Ovary (tissue), 9 donors: ENCODE measurements around the gene TP53I11. TPM values are rescaled to one million over a fixed set of nuclear protein-coding genes. Genes with fewer than 3 reads are reported as not detected.

ENCODE experiments used
- DNase-seq, 5 donors: peaks; one replicate each; pipeline ENCODE4 v3.0.0-alpha.2; 2019 to 2020
- H3K27ac ChIP-seq, 2 donors: fragments of 200-600 bp; one replicate each; pipeline versions ENCODE4 v1.5.1 to v1.8.0; 2019 to 2022
- H3K27me3 ChIP-seq: fragments of 200-600 bp; one replicate; pipeline ENCODE4 v1.8.0; 2022
- H3K36me3 ChIP-seq: fragments of 200-600 bp; sonication (generic); one replicate; pipeline ENCODE4 v1.5.1; 2019
- H3K4me1 ChIP-seq: one replicate; pipeline ENCODE4 v1.8.1; 2013; ENCODE audit warnings: mild to moderate bottlenecking, moderate library complexity; ENCODE audit not compliant: insufficient read depth
- H3K4me3 ChIP-seq: fragments of 200-600 bp; sonication (generic); one replicate; pipeline ENCODE4 v1.5.1; 2017
- H3K9me3 ChIP-seq, 2 donors: fragments of 200-600 bp in 1 of 2; sonication (generic) in 1 of 2; one replicate each; pipeline versions ENCODE4 v1.5.1 to v1.8.1; 2013 to 2019; ENCODE audit warnings: mild to moderate bottlenecking in 1 of 2, moderate library complexity in 1 of 2
- EP300 ChIP-seq: sonication (generic); formaldehyde crosslinking; IDR thresholded peaks from one replicate; pipeline ENCODE4 v1.6.1; 2017; ENCODE audit warnings: antibody characterized with exemption
- POLR2A ChIP-seq: fragments of 450-650 bp; IDR thresholded peaks from one replicate; pipeline ENCODE4 v1.6.1; 2017; ENCODE audit warnings: antibody characterized with exemption, mild to moderate bottlenecking, moderate library complexity
- WGBS, 3 donors: extraction: QIAGEN DNeasy Blood & Tissue Kit in 1 of 3; methylation state at CpG; one replicate each; pipeline versions ENCODE4 v1.1.5 to v1.1.7; 2013 to 2017; 5-methylcytosine and 5-hydroxymethylcytosine counted together
- intact Hi-C, 4 donors: fragments of 100-400 bp; cut with DNase I; formaldehyde crosslinking; loops; one replicate each; pipeline versions ENCODE4 v1.11.0 to v1.15.1; 2022 to 2023
- polyA plus RNA-seq, 2 donors: library from polyadenylated mRNA; stranded (reverse); fragments of 200-250 nt in 1 of 2; fragments of 350-450 nt in 1 of 2; fragmentation: Illumina TruSeq in 1 of 2; extraction: RNeasy Lipid Tissue Mini Kit (QIAGEN cat#74804) in 1 of 2; gene quantifications; one replicate each; pipeline ENCODE4 v1.2.3, GENCODE V29; 2013 to 2014
- total RNA-seq, 7 donors: library from RNA; depleted of rRNA in 2 of 7; stranded (reverse); fragments of >200 nt in 2 of 7; fragmentation: NEBNext Ultra II Directional in 3 of 7; extraction: Animal tissue kit (Norgen Biotek cat#: 25700) in 3 of 7; gene quantifications; one replicate each; pipeline versions ENCODE4 v1.1.0 to v1.2.4, GENCODE V29; 2016 to 2023
- TF ChIP-seq, protein P1 (sequence below), 3 donors: fragments of 450-650 bp in 2 of 3; fragments of 200-600 bp in 1 of 3; IDR thresholded peaks; one replicate each; pipeline versions ENCODE4 v1.5.1 to v1.8.0; 2016 to 2022; ENCODE audit warnings: antibody characterized with exemption in 3 of 3, mild to moderate bottlenecking in 1 of 3
- donor health status: DM: no; HTN: no; CAD: no; lungs with moderate emphysema.
- donor health status: DM: no; HTN: no; CAD: no.
- donor health status: Bipolar disorder and iron deficiency.
- donor health status: DM: yes; HTN: yes; CAD: no.
- donor health status: DM: no; HTN: no; CAD: no.
- donor health status: DM: yes; HTN: yes; CAD: no.

Gene TP53I11
- total and polyA plus RNA-seq, 9 donors = 9.2 to 51.9 (median 21.8) TPM

GRCh38 chr11:44927174-44927661, 23.5 kb downstream of the TP53I11 start:
- no peaks in the 10 kb centered on the region for H3K4me1 ChIP-seq
- no peaks in the 10 kb centered on the region for H3K36me3 ChIP-seq
- no peaks in the 10 kb centered on the region for H3K9me3 ChIP-seq
- no peak overlapping the region for H3K27ac ChIP-seq
- TF ChIP-seq EP300 = no peak
- TF ChIP-seq, protein P1, sequence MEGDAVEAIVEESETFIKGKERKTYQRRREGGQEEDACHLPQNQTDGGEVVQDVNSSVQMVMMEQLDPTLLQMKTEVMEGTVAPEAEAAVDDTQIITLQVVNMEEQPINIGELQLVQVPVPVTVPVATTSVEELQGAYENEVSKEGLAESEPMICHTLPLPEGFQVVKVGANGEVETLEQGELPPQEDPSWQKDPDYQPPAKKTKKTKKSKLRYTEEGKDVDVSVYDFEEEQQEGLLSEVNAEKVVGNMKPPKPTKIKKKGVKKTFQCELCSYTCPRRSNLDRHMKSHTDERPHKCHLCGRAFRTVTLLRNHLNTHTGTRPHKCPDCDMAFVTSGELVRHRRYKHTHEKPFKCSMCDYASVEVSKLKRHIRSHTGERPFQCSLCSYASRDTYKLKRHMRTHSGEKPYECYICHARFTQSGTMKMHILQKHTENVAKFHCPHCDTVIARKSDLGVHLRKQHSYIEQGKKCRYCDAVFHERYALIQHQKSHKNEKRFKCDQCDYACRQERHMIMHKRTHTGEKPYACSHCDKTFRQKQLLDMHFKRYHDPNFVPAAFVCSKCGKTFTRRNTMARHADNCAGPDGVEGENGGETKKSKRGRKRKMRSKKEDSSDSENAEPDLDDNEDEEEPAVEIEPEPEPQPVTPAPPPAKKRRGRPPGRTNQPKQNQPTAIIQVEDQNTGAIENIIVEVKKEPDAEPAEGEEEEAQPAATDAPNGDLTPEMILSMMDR (IDR thresholded peaks at IDR 0.05) = peak; percentile 45 to 53 (median 50)
- TF ChIP-seq POLR2A = no peak
- intact Hi-C loops = loop anchor here in 1 of 4 donors (5.0 kb wide), 1 partner anchor 175 kb away; no protein-coding TSS in a partner anchor
- no peak overlapping the region for H3K4me3 ChIP-seq
- H3K27me3 ChIP-seq = no peaks in the 10 kb centered on the region
- 19 to 33% (median 22%) methylated on average over 16 of the region's 16 CpGs for WGBS, 3 donors
- DNase-seq = peak; percentile 32 to 74 (median 58)

GRCh38 chr11:44926036-44926435, 24.6 kb downstream of the TP53I11 start:
- intact Hi-C loops = loop anchor here in 1 of 4 donors (5.0 kb wide), 1 partner anchor 176 kb away; no protein-coding TSS in a partner anchor
- no peak for DNase-seq

DNA sequence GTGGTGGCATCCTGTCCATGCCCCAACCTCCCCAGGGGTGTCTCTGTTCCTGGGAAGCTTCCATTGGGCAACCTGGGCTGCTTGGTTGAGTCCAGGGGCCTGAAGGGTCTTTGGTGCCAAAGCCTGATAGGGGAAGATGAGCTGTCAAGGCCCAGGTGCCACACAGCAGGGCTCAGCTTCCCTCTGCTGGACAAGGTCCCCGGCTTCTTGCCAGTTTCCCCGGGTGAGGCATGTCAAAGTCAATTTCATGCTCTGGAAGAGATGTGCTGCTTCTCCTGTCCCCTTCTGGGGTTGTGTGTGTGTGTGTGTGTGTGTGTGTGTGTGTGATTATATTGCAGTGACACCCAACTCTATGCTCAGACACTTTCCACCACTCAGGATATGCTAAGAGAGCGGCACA, 26.9 kb downstream of the TP53I11 start:
- TF ChIP-seq, protein P1 (IDR thresholded peaks at IDR 0.05) = no peak
- TF ChIP-seq EP300 (no peak), POLR2A (no peak)
- H3K4me1 ChIP-seq = no peaks in the 10 kb centered on the region
- intact Hi-C loops = no loop called here
- H3K27me3 ChIP-seq = no peaks in the 10 kb centered on the region
- no peak overlapping the region for H3K4me3 ChIP-seq
- no peaks in the 10 kb centered on the region for H3K36me3 ChIP-seq
- H3K9me3 ChIP-seq = no peaks in the 10 kb centered on the region
- H3K27ac ChIP-seq = no peak overlapping the region
- DNase-seq = no peak
- 81 to 92% (median 84%) methylated on average over 3 of the region's 3 CpGs for WGBS, 3 donors

More at GRCh38 chr11:44926036-44926435, 24.6 kb downstream of the TP53I11 start:
- WGBS, 3 donors = 41 to 65% (median 50%) methylated on average over 8 of the region's 8 CpGs
- Histone ChIP-seq H3K4me3 (no peak overlapping the region), H3K9me3 (no peaks in the 10 kb centered on the region), H3K27ac (no peak overlapping the region), H3K27me3 (no peaks in the 10 kb centered on the region), H3K4me1 (no peaks in the 10 kb centered on the region), H3K36me3 (no peaks in the 10 kb centered on the region)
- TF ChIP-seq POLR2A (no peak), EP300 (no peak)
- TF ChIP-seq, protein P1 (IDR thresholded peaks at IDR 0.05) = no peak

DNA sequence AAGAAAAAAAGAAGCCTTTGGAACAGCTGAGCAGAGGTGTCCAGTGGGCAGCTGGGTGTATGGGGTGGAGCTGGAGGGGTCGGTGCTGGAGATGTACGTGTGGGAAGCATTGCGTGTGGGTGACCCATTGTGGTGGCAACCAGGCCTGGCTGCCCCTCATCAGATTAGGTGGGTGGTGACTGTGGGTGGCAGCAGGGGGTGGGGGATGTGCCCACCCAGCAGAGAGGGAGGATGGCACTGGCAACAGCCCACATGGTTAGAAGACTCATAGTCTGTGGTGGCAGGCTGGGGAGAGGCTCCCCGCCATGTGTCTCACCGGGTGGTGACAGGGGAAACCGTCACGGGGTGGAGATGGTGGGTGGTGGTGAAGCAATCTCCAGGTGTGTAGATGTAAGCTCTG, 27.6 kb downstream of the TP53I11 start:
- H3K36me3 ChIP-seq = no peaks in the 10 kb centered on the region
- H3K27me3 ChIP-seq = no peaks in the 10 kb centered on the region
- no peak overlapping the region for H3K4me3 ChIP-seq
- no peak for DNase-seq
- intact Hi-C loops = no loop called here
- no peaks in the 10 kb centered on the region for H3K4me1 ChIP-seq
- no peaks in the 10 kb centered on the region for H3K9me3 ChIP-seq
- H3K27ac ChIP-seq = no peak overlapping the region
- WGBS, 3 donors = 85 to 89% (median 85%) methylated on average over 7 of the region's 7 CpGs
- TF ChIP-seq, protein P1 (IDR thresholded peaks at IDR 0.05) = no peak
- TF ChIP-seq POLR2A (no peak), EP300 (no peak)
